K562 (cell line): ENCODE measurements around the gene CASKIN2. TPM values are rescaled to one million over a fixed set of nuclear protein-coding genes. Genes with fewer than 3 reads are reported as not detected.

Source experiments
- ATAC-seq: fragments of 200-7000 bp; cut with Tn5 transposase; 3 replicates; pipeline ENCODE4 v1.9.1; 2020; ENCODE audit warnings: moderate library complexity
- BruUV-seq: library from RNA; stranded (reverse); fragments of 400-500 nt; replicated peaks from 2 replicates; lab custom pipeline; 2021; lab: Mats Ljungman, UMichigan
- CTCF ChIA-PET: fragments of 300-600 bp; formaldehyde crosslinking; extraction: SDS; loops from one replicate; lab custom pipeline; 2021; ENCODE audit warnings: low intra/inter-chr PET ratio; lab: Yijun Ruan, JAX
- POLR2A ChIA-PET: fragments of 300-600, 350-650 bp; sonication (Branson Sonifier 250); formaldehyde crosslinking; extraction: SDS; loops from one replicate; lab custom pipeline; 2021; ENCODE audit warnings: antibody characterized with exemption, inconsistent platforms; lab: Yijun Ruan, JAX
- DNase-seq, 4 experiments: peaks; one replicate each; pipeline versions ENCODE4 v3.0.0 to v3.0.0-alpha.2; 2011 to 2018; ENCODE audit warnings: low spot score in 3 of 4, mixed read lengths in 3 of 4; ENCODE audit errors: extremely low read depth in 1 of 4
- FAIRE-seq: peaks from 2 replicates; lab custom pipeline; 2011; peaks lifted over from hg19 to GRCh38; lab: Jason Lieb, UNC
- H2AFZ ChIP-seq: 2 replicates; pipeline ENCODE4 v1.6.0; 2011; ENCODE audit warnings: low read depth, low read length, control low read depth, inconsistent platforms
- H3K27ac ChIP-seq: fragments of 200-600 bp; 3 replicates; pipeline ENCODE4 v1.8.0; 2011; ENCODE audit warnings: low read depth, mild to moderate bottlenecking, control low read depth, inconsistent platforms, low read length, moderate library complexity, mixed read lengths; ENCODE audit errors: extremely low read depth
- H3K27me3 ChIP-seq, 2 experiments: fragments of 300-600 bp in 1 of 2; 2 replicates in 1 of 2; 3 replicates in 1 of 2; pipeline versions ENCODE4 v1.6.0 to v1.8.0; 2011; ENCODE audit warnings: inconsistent platforms in 2 of 2, low read length in 2 of 2, mild to moderate bottlenecking in 1 of 2, mixed read lengths in 1 of 2, moderate library complexity in 1 of 2; ENCODE audit not compliant: control insufficient read depth in 2 of 2, insufficient read depth in 2 of 2
- H3K36me3 ChIP-seq: fragments of 300-600 bp; 3 replicates; pipeline ENCODE4 v1.8.0; 2011; ENCODE audit warnings: mild to moderate bottlenecking, low read length, inconsistent platforms; ENCODE audit not compliant: control insufficient read depth, insufficient read depth
- H3K4me1 ChIP-seq, 2 experiments: fragments of 200-600 bp in 1 of 2; replicated peaks in 1 of 2; 2 replicates in 1 of 2; 3 replicates in 1 of 2; pipeline versions ENCODE4 v1.5.1 to v1.8.0; 2011; ENCODE audit warnings: inconsistent platforms in 2 of 2, low read length in 2 of 2, mild to moderate bottlenecking in 1 of 2, mixed read lengths in 1 of 2, moderate library complexity in 1 of 2; ENCODE audit not compliant: control insufficient read depth in 2 of 2, insufficient read depth in 2 of 2
- H3K4me2 ChIP-seq: 2 replicates; pipeline ENCODE4 v1.6.1; 2011; ENCODE audit warnings: low read length, control low read depth, inconsistent platforms, mixed read lengths; ENCODE audit not compliant: insufficient read depth
- H3K4me3 ChIP-seq: fragments of 200-600 bp; sonication (generic), shearing (Covaris generic); 2 replicates; pipeline ENCODE4 v1.5.1; 2016; ENCODE audit warnings: control low read depth, inconsistent platforms
- H3K79me2 ChIP-seq: fragments of 200-600 bp; 3 replicates; pipeline ENCODE4 v1.8.0; 2011; ENCODE audit warnings: low read length, inconsistent platforms; ENCODE audit not compliant: control insufficient read depth, insufficient read depth
- H3K9ac ChIP-seq, 2 experiments: 2 replicates each; pipeline versions ENCODE4 v1.6.0 to v1.6.1; 2011; ENCODE audit warnings: low read depth in 2 of 2, low read length in 2 of 2, control low read depth in 1 of 2, inconsistent platforms in 1 of 2, mild to moderate bottlenecking in 1 of 2, mixed read lengths in 1 of 2; ENCODE audit not compliant: insufficient read depth in 1 of 2
- H3K9me1 ChIP-seq: one replicate; pipeline ENCODE4 v1.6.0; 2011; ENCODE audit warnings: inconsistent platforms, mild to moderate bottlenecking, low read length, moderate library complexity; ENCODE audit not compliant: control insufficient read depth, insufficient read depth
- H3K9me3 ChIP-seq: replicated peaks from 2 replicates; pipeline ENCODE4 v1.5.1; 2011; ENCODE audit warnings: low read depth, low read length, inconsistent platforms; ENCODE audit not compliant: control insufficient read depth, insufficient read depth
- H4K20me1 ChIP-seq: replicated peaks from 2 replicates; pipeline ENCODE4 v1.6.1; 2011; ENCODE audit warnings: low read length, inconsistent platforms, mixed read lengths; ENCODE audit not compliant: control insufficient read depth, insufficient read depth
- BACH1 ChIP-seq: fragments of 200-800 bp; sonication (Bioruptor generic); IDR thresholded peaks from 2 replicates; pipeline ENCODE4 v1.6.1; 2016; ENCODE audit warnings: missing genetic modification characterization, missing compliant biosample characterization
- CAMTA2 ChIP-seq: fragments of 250-450 bp; sonication (Bioruptor Pico); conservative IDR thresholded peaks from 2 replicates; pipeline ENCODE4 v1.5.1; 2022
- E2F1 ChIP-seq: sonication (generic); formaldehyde crosslinking; IDR thresholded peaks from 2 replicates; pipeline ENCODE4 v1.8.1; 2023; ENCODE audit warnings: mild to moderate bottlenecking, missing genetic modification reagents, moderate library complexity
- ELF2 ChIP-seq: fragments of 250-450 bp; sonication (Bioruptor Pico); IDR thresholded peaks from 2 replicates; pipeline ENCODE4 v1.5.0; 2021; ENCODE audit warnings: mild to moderate bottlenecking
- ESRRB ChIP-seq: fragments of 250-450 bp; sonication (Bioruptor Pico); IDR thresholded peaks from 2 replicates; pipeline ENCODE4 v1.5.0; 2020; ENCODE audit warnings: mild to moderate bottlenecking, moderate library complexity, borderline replicate concordance
- FOXA1 ChIP-seq: fragments of 450-650 bp; IDR thresholded peaks from 2 replicates; pipeline ENCODE4 v1.6.1; 2016; ENCODE audit warnings: mild to moderate bottlenecking, borderline replicate concordance
- HINFP ChIP-seq: fragments of 450-650 bp; conservative IDR thresholded peaks from 2 replicates; pipeline ENCODE4 v1.6.1; 2016; ENCODE audit warnings: missing genetic modification characterization, low read depth, mild to moderate bottlenecking, control low read depth, missing compliant biosample characterization
- IRF2 ChIP-seq: sonication (generic); formaldehyde crosslinking; IDR thresholded peaks from 2 replicates; pipeline ENCODE4 v1.8.1; 2022; ENCODE audit warnings: mild to moderate bottlenecking, missing genetic modification reagents
- KHSRP ChIP-seq: fragments of 450-650 bp; IDR thresholded peaks from 2 replicates; pipeline ENCODE4 v1.6.1; 2017
- MCM7 ChIP-seq, 2 experiments: fragments of 450-650 bp; IDR thresholded peaks; 2 replicates each; pipeline ENCODE4 v1.6.1; 2016 to 2018
- NCOA6 ChIP-seq: fragments of 450-650 bp; IDR thresholded peaks from 2 replicates; pipeline ENCODE4 v1.6.1; 2017; ENCODE audit warnings: mild to moderate bottlenecking
- NR2C1 ChIP-seq, 2 experiments: fragments of 450-650 bp; IDR thresholded peaks; 2 replicates each; pipeline ENCODE4 v1.6.1; 2017; ENCODE audit warnings: mild to moderate bottlenecking in 2 of 2, antibody characterized with exemption in 1 of 2, inconsistent platforms in 1 of 2, missing compliant biosample characterization in 1 of 2, missing genetic modification characterization in 1 of 2
- PHB ChIP-seq: fragments of 250-450 bp; sonication (Bioruptor Pico); IDR thresholded peaks from 2 replicates; pipeline ENCODE4 v1.5.0; 2021
- PURB ChIP-seq: sonication (generic); formaldehyde crosslinking; IDR thresholded peaks from 2 replicates; pipeline ENCODE4 v1.9.0; 2021; ENCODE audit warnings: low read depth, mild to moderate bottlenecking, missing genetic modification reagents
- XRCC3 ChIP-seq: fragments of 450-650 bp; IDR thresholded peaks from 2 replicates; pipeline ENCODE4 v1.6.1; 2017; ENCODE audit warnings: mild to moderate bottlenecking, moderate library complexity
- ZNF134 ChIP-seq: fragments of 250-450 bp; sonication (Bioruptor Pico); conservative IDR thresholded peaks from 2 replicates; pipeline ENCODE4 v1.4.0; 2020
- ZNF184 ChIP-seq: sonication (generic); formaldehyde crosslinking; IDR thresholded peaks from 2 replicates; pipeline ENCODE4 v1.5.0; 2020; ENCODE audit warnings: missing genetic modification reagents
- ZNF316 ChIP-seq: fragments of 450-650 bp; IDR thresholded peaks from 2 replicates; pipeline ENCODE4 v1.6.1; 2016
- ZNF780A ChIP-seq: fragments of 250-450 bp; sonication (Bioruptor Pico); IDR thresholded peaks from 2 replicates; pipeline ENCODE4 v1.5.0; 2021; ENCODE audit warnings: mild to moderate bottlenecking
- WGBS: fragments of 100-300 bp; shearing (Covaris generic); methylation state at CpG from one replicate; pipeline ENCODE4 v1.1.6; 2016; ENCODE audit warnings: low coverage, mixed read lengths; ENCODE audit not compliant: insufficient coverage; ENCODE audit errors: missing lambda C conversion rate; 5-methylcytosine and 5-hydroxymethylcytosine counted together
- in situ Hi-C: fragments of 300-500 bp; cut with MboI; formaldehyde crosslinking; loops from 4 replicates; pipeline ENCODE4 v1.15.0; 2018; ENCODE audit warnings: inconsistent platforms, mixed read lengths
- intact Hi-C: fragments of 100-400 bp; cut with micrococcal nuclease; formaldehyde crosslinking; loops from 2 replicates; pipeline ENCODE4 v1.14.2; 2022
- polyA plus RNA-seq, 8 experiments: library from polyadenylated mRNA; depleted of rRNA in 4 of 8; stranded (reverse) in 5 of 8; unstranded in 3 of 8; fragments of >200 nt; fragmentation: Nextera tagmentation in 2 of 8; fragmentation: Illumina TruSeq in 1 of 8; extraction: Ambion mirVana in 2 of 8; extraction: Trizol in 1 of 8; gene quantifications; 2 replicates each; pipeline versions ENCODE4 v1.2.1 to v1.2.3, GENCODE V29; 2011 to 2014; ENCODE audit warnings: inconsistent platforms in 1 of 8, missing spikeins in 1 of 8
- total RNA-seq, 7 experiments: library from RNA; depleted of rRNA in 6 of 7; stranded (reverse); fragments of >200 nt in 6 of 7; fragmentation: Illumina TruSeq in 2 of 7; extraction: Trizol in 2 of 7; gene quantifications; 2 replicates each; pipeline versions ENCODE4 v1.2.1 to v1.2.3, GENCODE V29; 2011 to 2021; ENCODE audit warnings: low replicate concordance in 1 of 7
- TF ChIP-seq, protein P1 (sequence below): sonication (generic); formaldehyde crosslinking; IDR thresholded peaks from 2 replicates; pipeline ENCODE4 v1.8.0; 2022; ENCODE audit warnings: missing genetic modification reagents, mild to moderate bottlenecking, borderline replicate concordance

Gene CASKIN2
- total and polyA plus RNA-seq, 9 of the 15 experiments (the other 6 are each of a cell fraction or from before 2014, with no cell fraction given), result 0.01 to 12.2 (median 2.1) TPM

DNA sequence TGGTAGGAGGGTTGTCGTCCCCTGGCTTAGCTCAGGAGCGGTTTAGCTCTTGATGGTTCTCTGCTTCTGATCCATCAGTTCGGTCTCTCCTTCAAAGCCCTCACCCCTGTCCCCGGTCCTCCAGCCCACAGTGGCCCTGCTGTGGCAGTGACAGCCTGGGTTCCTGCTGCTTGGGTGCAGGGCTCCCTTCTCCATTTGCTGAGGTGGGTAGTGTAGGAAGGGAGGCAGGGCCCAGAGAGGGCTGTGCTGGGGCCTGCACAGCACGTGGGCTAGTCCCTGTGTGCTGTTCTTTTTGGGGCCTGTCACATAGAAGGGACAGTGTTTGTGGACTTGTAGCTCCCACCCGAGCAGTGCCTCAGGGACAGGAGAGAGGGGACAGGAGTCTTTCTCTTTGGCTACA lies 40.6 kb downstream of the CASKIN2 start:
- FAIRE-seq (no peak), ATAC-seq (no peak), DNase-seq (no peak)
- BruUV-seq, result no TSS peak
- Histone ChIP-seq H3K36me3 (peaks cover 20% of the 10 kb centered on the region), H2AFZ (no peak overlapping the region), H3K27ac (no peak overlapping the region), H3K79me2 (no peaks in the 10 kb centered on the region), H3K4me3 (no peak overlapping the region), H3K4me1 (0 out of 5 replicates have a peak, but pooled peaks cover 0 to 5% of the 10 kb centered on the region in 2 experiments), H3K9me3 (no peaks in the 10 kb centered on the region), H3K4me2 (no peak overlapping the region), H3K27me3 (no peaks in the 10 kb centered on the region), H4K20me1 (peaks cover 12% of the 10 kb centered on the region), H3K9me1 (no peaks in the 10 kb centered on the region), H3K9ac (0 out of 4 replicates have a peak overlapping the region, but pooled peaks of 1 of the 2 experiments have one; percentile 19)
- TF ChIP-seq ZNF780A (CRISPR knock-in tag) (no peak), HINFP (no peak), E2F1 (CRISPR knock-in tag) (no peak), ESRRB (no peak), NR2C1 (IDR thresholded peaks at IDR 0.05) (no peak), NR2C1 (tag; IDR thresholded peaks at IDR 0.05) (no peak), ELF2 (CRISPR knock-in tag) (no peak), ZNF316 (no peak), XRCC3 (no peak), ZNF184 (no peak), KHSRP (no peak), PURB (no peak), MCM7 (IDR thresholded peaks at IDR 0.05) (no peak), IRF2 (CRISPR knock-in tag) (no peak), NCOA6 (no peak), FOXA1 (no peak), CAMTA2 (no peak), ZNF134 (CRISPR knock-in tag) (no peak), BACH1 (tag) (no peak), PHB (CRISPR knock-in tag) (no peak)
- TF ChIP-seq, protein P1, sequence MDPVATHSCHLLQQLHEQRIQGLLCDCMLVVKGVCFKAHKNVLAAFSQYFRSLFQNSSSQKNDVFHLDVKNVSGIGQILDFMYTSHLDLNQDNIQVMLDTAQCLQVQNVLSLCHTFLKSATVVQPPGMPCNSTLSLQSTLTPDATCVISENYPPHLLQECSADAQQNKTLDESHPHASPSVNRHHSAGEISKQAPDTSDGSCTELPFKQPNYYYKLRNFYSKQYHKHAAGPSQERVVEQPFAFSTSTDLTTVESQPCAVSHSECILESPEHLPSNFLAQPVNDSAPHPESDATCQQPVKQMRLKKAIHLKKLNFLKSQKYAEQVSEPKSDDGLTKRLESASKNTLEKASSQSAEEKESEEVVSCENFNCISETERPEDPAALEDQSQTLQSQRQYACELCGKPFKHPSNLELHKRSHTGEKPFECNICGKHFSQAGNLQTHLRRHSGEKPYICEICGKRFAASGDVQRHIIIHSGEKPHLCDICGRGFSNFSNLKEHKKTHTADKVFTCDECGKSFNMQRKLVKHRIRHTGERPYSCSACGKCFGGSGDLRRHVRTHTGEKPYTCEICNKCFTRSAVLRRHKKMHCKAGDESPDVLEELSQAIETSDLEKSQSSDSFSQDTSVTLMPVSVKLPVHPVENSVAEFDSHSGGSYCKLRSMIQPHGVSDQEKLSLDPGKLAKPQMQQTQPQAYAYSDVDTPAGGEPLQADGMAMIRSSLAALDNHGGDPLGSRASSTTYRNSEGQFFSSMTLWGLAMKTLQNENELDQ (CRISPR knock-in tag), result no peak
- 53% methylated on average over 6 of the region's 6 CpGs for WGBS
- ChIA-PET POLR2A (interaction anchor here (0.7 to 1.3 kb wide), 2 partner anchors 12 to 19 kb away, joined by 3 read pairs; no protein-coding TSS in a partner anchor), CTCF (no interaction called here)
- in situ Hi-C loops (no loop called here), intact Hi-C loops (no loop called here)
